HG02759 (cell line): ENCODE results near the gene ABCC1.

ENCODE experiments used
- ATAC-seq: cut with Tn5 transposase; IDR thresholded peaks from one replicate; pipeline ENCODE4 v1.9.1; 2021; ENCODE audit warnings: mild to moderate bottlenecking, moderate library complexity; ENCODE audit not compliant: unreplicated experiment

ABCC1 gene

GRCh38 chr16:16038950-16039349 is 89.5 kb downstream of the ABCC1 start:
- ATAC-seq = no peak

- ATAC-seq = no peak
These were observed 91.9 kb downstream of the ABCC1 start for GRCh38 chr16:16041196-16041892.

GRCh38 chr16:16042076-16042475 is 92.7 kb downstream of the ABCC1 start:
- ATAC-seq = no peak

GRCh38 chr16:16045296-16045695 is 95.9 kb downstream of the ABCC1 start:
- ATAC-seq = no peak

- no peak for ATAC-seq
These were observed 96.5 kb downstream of the ABCC1 start for GRCh38 chr16:16045879-16046278.

- ATAC-seq = no peak
These were observed 98.3 kb downstream of the ABCC1 start for GRCh38 chr16:16047761-16048160.

- ATAC-seq = no peak
These were observed 99.6 kb downstream of the ABCC1 start for GRCh38 chr16:16048904-16049582.

GRCh38 chr16:16050106-16050505 is 100.7 kb downstream of the ABCC1 start:
- no peak for ATAC-seq

- ATAC-seq = no peak
These were observed 101.7 kb downstream of the ABCC1 start for GRCh38 chr16:16051132-16051531.

- ATAC-seq = no peak
These were observed 103.5 kb downstream of the ABCC1 start for GRCh38 chr16:16052916-16053315.

GRCh38 chr16:16057102-16057501 is 107.7 kb downstream of the ABCC1 start:
- ATAC-seq = no peak

GRCh38 chr16:16059160-16059559 is 109.7 kb downstream of the ABCC1 start:
- no peak for ATAC-seq

GRCh38 chr16:16059895-16060590 is 110.6 kb downstream of the ABCC1 start:
- ATAC-seq = no peak

- no peak for ATAC-seq
These were observed 112.9 kb downstream of the ABCC1 start for GRCh38 chr16:16062023-16062937.

- ATAC-seq = no peak
These were observed 114.3 kb downstream of the ABCC1 start for GRCh38 chr16:16063683-16064082.

GRCh38 chr16:16064874-16065384 is 115.5 kb downstream of the ABCC1 start:
- no peak for ATAC-seq

GRCh38 chr16:16067127-16067526 is 117.7 kb downstream of the ABCC1 start:
- ATAC-seq = no peak

GRCh38 chr16:16071631-16072244 is 122.3 kb downstream of the ABCC1 start:
- no peak for ATAC-seq

GRCh38 chr16:16073001-16073545 is 123.7 kb downstream of the ABCC1 start:
- no peak for ATAC-seq
